Uterus (tissue), 2 donors: Measurements from ENCODE around the gene CAPZA3.

Experiments
- POLR2A ChIP-seq, 2 donors: fragments of 450-650 bp; IDR thresholded peaks; one replicate each; pipeline ENCODE4 v1.6.1; 2016; ENCODE audit warnings: antibody characterized with exemption in 2 of 2, mild to moderate bottlenecking in 1 of 2, moderate library complexity in 1 of 2
- TF ChIP-seq, protein P1 (sequence below), 4 experiments: fragments of 200-600 bp in 2 of 4; fragments of 450-650 bp in 2 of 4; sonication (generic) in 2 of 4; IDR thresholded peaks; one replicate each; pipeline ENCODE4 v1.5.1; 2016 to 2019; ENCODE audit warnings: antibody characterized with exemption in 4 of 4, mild to moderate bottlenecking in 2 of 4, moderate library complexity in 1 of 4

DNA sequence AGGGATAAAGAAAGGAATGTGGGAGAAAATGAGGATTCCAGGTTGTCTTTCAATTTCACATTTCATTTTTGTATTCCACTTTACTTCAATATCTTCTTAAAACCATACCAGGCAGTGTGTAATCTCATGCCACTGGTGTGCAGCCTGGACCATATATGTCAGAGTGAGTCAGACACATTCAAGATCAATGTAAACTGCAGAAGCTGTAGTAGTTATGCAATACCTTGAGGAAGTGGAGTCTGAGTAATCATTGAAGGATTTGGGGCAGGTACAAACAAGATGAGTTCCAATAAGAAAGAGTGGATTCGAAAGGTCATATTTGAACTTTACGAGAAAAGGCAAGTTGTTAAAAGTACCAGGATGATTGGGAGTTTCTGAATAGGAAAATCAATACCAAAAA is 14.2 kb upstream of the CAPZA3 start:
- TF ChIP-seq, protein P1, sequence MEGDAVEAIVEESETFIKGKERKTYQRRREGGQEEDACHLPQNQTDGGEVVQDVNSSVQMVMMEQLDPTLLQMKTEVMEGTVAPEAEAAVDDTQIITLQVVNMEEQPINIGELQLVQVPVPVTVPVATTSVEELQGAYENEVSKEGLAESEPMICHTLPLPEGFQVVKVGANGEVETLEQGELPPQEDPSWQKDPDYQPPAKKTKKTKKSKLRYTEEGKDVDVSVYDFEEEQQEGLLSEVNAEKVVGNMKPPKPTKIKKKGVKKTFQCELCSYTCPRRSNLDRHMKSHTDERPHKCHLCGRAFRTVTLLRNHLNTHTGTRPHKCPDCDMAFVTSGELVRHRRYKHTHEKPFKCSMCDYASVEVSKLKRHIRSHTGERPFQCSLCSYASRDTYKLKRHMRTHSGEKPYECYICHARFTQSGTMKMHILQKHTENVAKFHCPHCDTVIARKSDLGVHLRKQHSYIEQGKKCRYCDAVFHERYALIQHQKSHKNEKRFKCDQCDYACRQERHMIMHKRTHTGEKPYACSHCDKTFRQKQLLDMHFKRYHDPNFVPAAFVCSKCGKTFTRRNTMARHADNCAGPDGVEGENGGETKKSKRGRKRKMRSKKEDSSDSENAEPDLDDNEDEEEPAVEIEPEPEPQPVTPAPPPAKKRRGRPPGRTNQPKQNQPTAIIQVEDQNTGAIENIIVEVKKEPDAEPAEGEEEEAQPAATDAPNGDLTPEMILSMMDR (IDR thresholded peaks at IDR 0.05) = no peak
- no peak for TF ChIP-seq POLR2A (IDR thresholded peaks at IDR 0.05)
